ENCODE data around the gene HTR2A. TPM values are rescaled to one million over a fixed set of nuclear protein-coding genes. Genes with fewer than 3 reads are reported as not detected.

Gene HTR2A
- total RNA-seq, 1 experiment from 2014 or later, result not detected

- intact Hi-C loops (cut with micrococcal nuclease), result loop anchor here (10.0 kb wide), 2 partner anchors 700 to 880 kb away; no protein-coding TSS in a partner anchor
These were observed 2.3 kb downstream of the HTR2A start for GRCh38 chr13:46894568-46894967.

GRCh38 chr13:46893798-46894560 lies 2.9 kb downstream of the HTR2A start:
- H3K79me2 ChIP-seq (ENCODE audit: insufficient read depth, low read length), result no peaks in the 10 kb centered on the region
- H3K9me2 ChIP-seq (ENCODE audit: insufficient read depth), result no peaks in the 10 kb centered on the region
- POLR2A ChIA-PET, result no interaction called here
- BruUV-seq (replicated peaks), result no TSS peak
- CTCF ChIA-PET, result interaction anchor here (0.5 to 2.1 kb wide), 10 partner anchors 8 to 103 kb away, joined by 3 to 6 read pairs (median 4); no protein-coding TSS in a partner anchor
- H4K20me1 ChIP-seq (ENCODE audit: insufficient read depth), result no peaks in the 10 kb centered on the region
- no peaks in the 10 kb centered on the region for H3K36me3 ChIP-seq (ENCODE audit: control insufficient read depth in 1 of 2, insufficient read depth in 2 of 2, low read length in 2 of 2)
- peak overlapping the region; percentile 46 for H3K4me2 ChIP-seq (ENCODE audit: low read length)
- no peak overlapping the region for H3K9ac ChIP-seq (ENCODE audit: low read length)
- H2AFZ ChIP-seq (ENCODE audit: low read depth, low read length, poor library complexity, severe bottlenecking), result no peak overlapping the region
- TF ChIP-seq CTCF (IDR thresholded peaks at IDR 0.05 in 2 of 3, conservative IDR thresholded peaks at IDR 0.05 in 1 of 3; ENCODE audit: borderline replicate concordance in 1 of 3, insufficient read depth in 1 of 3, low read depth in 2 of 3, low read length in 2 of 3) (peak; percentile 21 to 95 (median 92); a peak in 5 of 6 replicates), RAD21 (IDR thresholded peaks at IDR 0.05; ENCODE audit: low read depth) (peak; percentile 38), EZH2 (IDR thresholded peaks at IDR 0.05) (no peak)
- intact Hi-C loops (cut with micrococcal nuclease), result loop anchor here (10.0 kb wide), 2 partner anchors 701 to 881 kb away; no protein-coding TSS in a partner anchor
- ATAC-seq, result peak; percentile 97
- H3K4me3 ChIP-seq (replicated peaks in 1 of 2; ENCODE audit: low read depth in 1 of 2, low read length in 2 of 2), result no peak overlapping the region
- no peaks in the 10 kb centered on the region for H3K4me1 ChIP-seq (ENCODE audit: control insufficient read depth in 1 of 2, insufficient read depth in 2 of 2, low read length in 2 of 2)
- H3K27me3 ChIP-seq (ENCODE audit: insufficient read depth, low read length), result peaks cover 94% of the 10 kb centered on the region
- RAD21 ChIA-PET (ENCODE audit: low non-redundant PET in 1 of 2, low total read pairs in 2 of 2, uncharacterized antibody in 2 of 2, unreplicated experiment in 2 of 2), result interaction anchor here in 1 of 2 experiments (1.1 kb wide), 1 partner anchor 130 kb away, joined by 3 read pairs; no protein-coding TSS in a partner anchor
- DNase-seq (ENCODE audit: low read depth, low spot score), result peak; percentile 6
- no peak overlapping the region for H3K27ac ChIP-seq (ENCODE audit: low read depth, low read length)
- H3K9me3 ChIP-seq (ENCODE audit: control insufficient read depth in 1 of 2, insufficient read depth in 1 of 2, low read depth in 1 of 2, low read length in 2 of 2), result no peaks in the 10 kb centered on the region

More at GRCh38 chr13:46894568-46894967, 2.3 kb downstream of the HTR2A start:
- no peak overlapping the region for H3K4me3 ChIP-seq (replicated peaks in 1 of 2; ENCODE audit: low read depth in 1 of 2, low read length in 2 of 2)
- no peaks in the 10 kb centered on the region for H4K20me1 ChIP-seq (ENCODE audit: insufficient read depth)
- H3K36me3 ChIP-seq (ENCODE audit: control insufficient read depth in 1 of 2, insufficient read depth in 2 of 2, low read length in 2 of 2), result no peaks in the 10 kb centered on the region
- BruUV-seq (replicated peaks), result no TSS peak
- no peaks in the 10 kb centered on the region for H3K9me2 ChIP-seq (ENCODE audit: insufficient read depth)
- ChIA-PET POLR2A (no interaction called here), CTCF (interaction anchor here (0.5 to 2.1 kb wide), 9 partner anchors 8 to 104 kb away, joined by 3 to 6 read pairs (median 4); no protein-coding TSS in a partner anchor), RAD21 (ENCODE audit: low non-redundant PET in 1 of 2, low total read pairs in 2 of 2, uncharacterized antibody in 2 of 2, unreplicated experiment in 2 of 2) (interaction anchor here in 1 of 2 experiments (1.1 kb wide), 1 partner anchor 131 kb away, joined by 3 read pairs; no protein-coding TSS in a partner anchor)
- H3K9me3 ChIP-seq (ENCODE audit: control insufficient read depth in 1 of 2, insufficient read depth in 1 of 2, low read depth in 1 of 2, low read length in 2 of 2), result no peaks in the 10 kb centered on the region
- ATAC-seq (no peak), DNase-seq (ENCODE audit: low read depth, low spot score) (no peak)
- H3K4me2 ChIP-seq (ENCODE audit: low read length), result peak overlapping the region; percentile 46; the same call in 1 of the 2 replicates
- H3K4me1 ChIP-seq (ENCODE audit: control insufficient read depth in 1 of 2, insufficient read depth in 2 of 2, low read length in 2 of 2), result no peaks in the 10 kb centered on the region
- no peak overlapping the region for H2AFZ ChIP-seq (ENCODE audit: low read depth, low read length, poor library complexity, severe bottlenecking)
- no peaks in the 10 kb centered on the region for H3K79me2 ChIP-seq (ENCODE audit: insufficient read depth, low read length)
- no peak for TF ChIP-seq SRF (IDR thresholded peaks at IDR 0.05; ENCODE audit: low read depth)
- TF ChIP-seq SP1 (IDR thresholded peaks at IDR 0.05; ENCODE audit: low read depth), result no peak
- TF ChIP-seq POLR2AphosphoS5 (IDR thresholded peaks at IDR 0.05; ENCODE audit: low read depth, low read length), result no peak
- H3K9ac ChIP-seq (ENCODE audit: low read length), result no peak overlapping the region
- H3K27ac ChIP-seq (ENCODE audit: low read depth, low read length), result no peak overlapping the region
- H3K27me3 ChIP-seq (ENCODE audit: insufficient read depth, low read length), result peaks cover 92% of the 10 kb centered on the region
